HCT116 (cell line): ENCODE data around the gene PRR5L. TPM values are rescaled to one million over a fixed set of nuclear protein-coding genes. Genes with fewer than 3 reads are reported as not detected.

ENCODE experiments used
- ATAC-seq: fragments of 200-7000 bp; cut with Tn5 transposase; 2 replicates; pipeline ENCODE4 v1.9.1; 2020; ENCODE audit warnings: mild to moderate bottlenecking, moderate library complexity
- BruUV-seq: library from RNA; stranded (reverse); fragments of 400-500 nt; replicated peaks from 2 replicates; lab custom pipeline; 2021; lab: Mats Ljungman, UMichigan
- CTCF ChIA-PET: fragments of 300-600 bp; sonication (Branson Sonifier 250); formaldehyde crosslinking; loops from one replicate; lab custom pipeline; 2021; ENCODE audit warnings: antibody characterized with exemption; lab: Charles Lee
- POLR2A ChIA-PET: fragments of 300-600, 350-600 bp; sonication (Branson Sonifier 250); formaldehyde crosslinking; loops from one replicate; lab custom pipeline; 2021; ENCODE audit warnings: antibody characterized with exemption; lab: Charles Lee
- RAD21 ChIA-PET, 2 experiments: fragments of 300-600 bp; sonication (Branson Sonifier 250); formaldehyde crosslinking; loops; one replicate each; lab custom pipeline; 2023; ENCODE audit warnings: low total read pairs in 2 of 2; ENCODE audit not compliant: uncharacterized antibody in 2 of 2, unreplicated experiment in 2 of 2, low non-redundant PET in 1 of 2; lab: Charles Lee
- DNase-seq: peaks from one replicate; pipeline ENCODE4 v3.0.0-alpha.2; 2010; ENCODE audit warnings: low read depth, low spot score
- H2AFZ ChIP-seq: fragments of 200-600 bp; shearing (Covaris generic), sonication (generic); 2 replicates; pipeline ENCODE4 v1.6.1; 2017; ENCODE audit warnings: low read depth, mixed run types, mixed read lengths, antibody characterized with exemption, low read length; ENCODE audit not compliant: poor library complexity, severe bottlenecking
- H3K27ac ChIP-seq: 2 replicates; pipeline ENCODE4 v1.5.1; 2012; ENCODE audit warnings: low read depth, low read length
- H3K27me3 ChIP-seq: fragments of 200-600 bp; sonication (generic); 2 replicates; pipeline ENCODE4 v1.6.1; 2016; ENCODE audit warnings: mixed run types, low read length, mixed read lengths; ENCODE audit not compliant: insufficient read depth
- H3K36me3 ChIP-seq, 2 experiments: fragments of 200-500 bp in 1 of 2; fragments of 200-600 bp in 1 of 2; sonication (Bioruptor generic) in 1 of 2; sonication (generic) in 1 of 2; 2 replicates each; pipeline versions ENCODE4 v1.5.1 to v1.6.1; 2014 to 2016; ENCODE audit warnings: low read length in 2 of 2, inconsistent platforms in 1 of 2, mixed read lengths in 1 of 2, mixed run types in 1 of 2; ENCODE audit not compliant: insufficient read depth in 2 of 2, control insufficient read depth in 1 of 2
- H3K4me1 ChIP-seq, 2 experiments: fragments of 200-600 bp in 1 of 2; sonication (generic) in 1 of 2; 2 replicates each; pipeline versions ENCODE4 v1.5.1 to v1.6.1; 2012 to 2017; ENCODE audit warnings: low read length in 2 of 2, inconsistent platforms in 1 of 2, mild to moderate bottlenecking in 1 of 2, mixed read lengths in 1 of 2, mixed run types in 1 of 2, moderate library complexity in 1 of 2; ENCODE audit not compliant: insufficient read depth in 2 of 2, control insufficient read depth in 1 of 2
- H3K4me2 ChIP-seq: fragments of 200-600 bp; sonication (generic); 2 replicates; pipeline ENCODE4 v1.6.1; 2017; ENCODE audit warnings: mixed run types, low read length, mixed read lengths
- H3K4me3 ChIP-seq, 2 experiments: fragments of 200-600 bp in 1 of 2; sonication (generic) in 1 of 2; replicated peaks in 1 of 2; 2 replicates each; pipeline ENCODE4 v1.5.1; 2011 to 2016; ENCODE audit warnings: low read length in 2 of 2, control low read depth in 1 of 2, low read depth in 1 of 2, mild to moderate bottlenecking in 1 of 2, mixed read lengths in 1 of 2, mixed run types in 1 of 2
- H3K79me2 ChIP-seq: fragments of 200-600 bp; sonication (generic); 2 replicates; pipeline ENCODE4 v1.6.1; 2017; ENCODE audit warnings: mild to moderate bottlenecking, mixed run types, low read length, moderate library complexity, mixed read lengths; ENCODE audit not compliant: insufficient read depth
- H3K9ac ChIP-seq: fragments of 200-600 bp; sonication (generic); 2 replicates; pipeline ENCODE4 v1.6.1; 2016; ENCODE audit warnings: low read length, mixed read lengths
- H3K9me2 ChIP-seq: fragments of 200-600 bp; sonication (generic), shearing (Covaris generic); 2 replicates; pipeline ENCODE4 v1.6.1; 2017; ENCODE audit warnings: mixed run types, mild to moderate bottlenecking, moderate library complexity; ENCODE audit not compliant: insufficient read depth
- H3K9me3 ChIP-seq, 2 experiments: fragments of 200-500 bp in 1 of 2; fragments of 200-600 bp in 1 of 2; sonication (Bioruptor generic) in 1 of 2; sonication (generic) in 1 of 2; 2 replicates each; pipeline ENCODE4 v1.6.1; 2014 to 2017; ENCODE audit warnings: low read length in 2 of 2, mixed read lengths in 2 of 2, inconsistent platforms in 1 of 2, low read depth in 1 of 2, mild to moderate bottlenecking in 1 of 2, mixed run types in 1 of 2, moderate library complexity in 1 of 2; ENCODE audit not compliant: control insufficient read depth in 1 of 2, insufficient read depth in 1 of 2
- H4K20me1 ChIP-seq: fragments of 200-600 bp; sonication (generic), shearing (Covaris generic); 2 replicates; pipeline ENCODE4 v1.6.1; 2017; ENCODE audit warnings: mixed run types, mild to moderate bottlenecking, moderate library complexity; ENCODE audit not compliant: insufficient read depth
- CBX3 ChIP-seq: IDR thresholded peaks from 2 replicates; pipeline ENCODE4 v1.6.1; 2012; ENCODE audit warnings: low read depth
- CEBPB ChIP-seq: IDR thresholded peaks from 2 replicates; pipeline ENCODE4 v1.6.1; 2012; ENCODE audit warnings: low read depth
- EGR1 ChIP-seq: IDR thresholded peaks from 2 replicates; pipeline ENCODE4 v1.6.1; 2012; ENCODE audit warnings: low read depth
- ELF1 ChIP-seq: IDR thresholded peaks from 2 replicates; pipeline ENCODE4 v1.6.1; 2012; ENCODE audit warnings: low read depth, borderline replicate concordance
- EZH2 ChIP-seq: fragments of 200-600 bp; sonication (generic); IDR thresholded peaks from 2 replicates; pipeline ENCODE4 v1.6.1; 2017; ENCODE audit warnings: antibody characterized with exemption, mixed run types
- FOSL1 ChIP-seq: IDR thresholded peaks from 2 replicates; pipeline ENCODE4 v1.6.1; 2012; ENCODE audit warnings: low read depth
- JUND ChIP-seq: IDR thresholded peaks from 2 replicates; pipeline ENCODE4 v1.6.1; 2012
- POLR2A ChIP-seq: IDR thresholded peaks from 2 replicates; pipeline ENCODE4 v1.7.0; 2011; ENCODE audit warnings: borderline replicate concordance; ENCODE audit not compliant: insufficient read depth, insufficient read length; ENCODE audit errors: extremely low read depth
- POLR2AphosphoS5 ChIP-seq: IDR thresholded peaks from 2 replicates; pipeline ENCODE4 v1.6.1; 2011; ENCODE audit warnings: mild to moderate bottlenecking, low read depth, low read length, moderate library complexity
- RAD21 ChIP-seq: IDR thresholded peaks from 2 replicates; pipeline ENCODE4 v1.6.1; 2012; ENCODE audit warnings: low read depth, mild to moderate bottlenecking
- SRF ChIP-seq: IDR thresholded peaks from 2 replicates; pipeline ENCODE4 v1.6.1; 2012; ENCODE audit warnings: low read depth
- TCF7L2 ChIP-seq: IDR thresholded peaks from 2 replicates; pipeline ENCODE4 v1.7.0; 2011; ENCODE audit warnings: borderline replicate concordance, inconsistent platforms; ENCODE audit not compliant: insufficient read depth, insufficient read length; ENCODE audit errors: extremely low read depth
- ZNF274 ChIP-seq: fragments of 200-500 bp; sonication (Bioruptor generic); IDR thresholded peaks from 2 replicates; pipeline ENCODE4 v1.6.1; 2014; ENCODE audit warnings: mild to moderate bottlenecking, low read depth, low read length, inconsistent platforms
- intact Hi-C: fragments of 100-400 bp; cut with micrococcal nuclease; formaldehyde crosslinking; loops from 2 replicates; pipeline ENCODE4 v1.10.0; 2022
- total RNA-seq: library from RNA; stranded (reverse); gene quantifications from one replicate; pipeline ENCODE4 v1.2.1, GENCODE V29; 2021; ENCODE audit not compliant: unreplicated experiment

PRR5L gene
- total RNA-seq, 1 experiment from 2014 or later: 0.47 TPM

DNA sequence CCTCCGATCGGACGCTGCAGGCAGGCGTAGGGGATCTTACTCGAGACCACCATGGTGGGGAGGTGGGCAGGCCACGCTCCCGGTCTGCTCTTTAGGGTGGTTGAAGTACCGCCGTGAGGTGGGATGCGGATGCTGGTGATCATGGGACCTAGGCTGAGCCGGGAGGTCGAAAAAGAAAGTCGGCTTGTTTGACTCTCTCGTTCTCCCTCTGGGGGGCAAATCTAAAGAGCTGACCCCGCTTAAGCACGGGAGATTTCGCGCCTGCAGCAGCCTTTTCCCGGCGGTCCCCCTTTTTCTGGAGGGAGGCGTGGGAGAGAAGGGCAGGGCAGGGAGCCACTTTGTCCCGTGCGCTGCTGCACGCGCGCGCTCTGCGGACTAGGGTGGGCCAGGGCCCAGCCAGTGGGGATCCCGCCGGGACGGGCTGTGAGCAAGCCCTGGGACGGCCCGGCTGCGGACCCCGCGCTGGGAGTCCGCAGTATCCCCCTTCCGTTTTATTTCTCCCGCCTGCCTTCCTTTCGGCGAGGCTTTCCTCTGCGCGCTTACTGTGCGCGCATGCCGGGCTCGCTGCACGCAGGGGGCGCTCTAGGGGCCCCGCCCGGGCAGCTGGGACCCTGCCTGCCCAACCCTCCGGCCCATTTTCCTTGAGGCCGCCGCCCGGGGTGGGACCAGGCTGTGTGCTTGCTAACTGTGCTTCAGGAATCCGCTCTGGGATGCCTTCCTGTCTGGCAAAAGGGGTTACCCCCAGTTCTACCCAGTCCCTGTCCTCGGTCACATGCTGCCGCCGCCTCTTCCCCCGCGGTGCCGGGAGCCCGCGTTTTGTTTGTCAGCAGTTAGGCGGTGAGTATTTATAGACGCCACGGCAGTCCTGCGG is 81.0 kb downstream of the PRR5L start:
- no peak overlapping the region for H3K4me2 ChIP-seq
- TF ChIP-seq JUND (no peak), CEBPB (no peak), FOSL1 (no peak), POLR2A (no peak), TCF7L2 (no peak), SRF (no peak), RAD21 (no peak), EZH2 (no peak)
- TF ChIP-seq, all 23 proteins: peak for 0
- H3K79me2 ChIP-seq: no peaks in the 10 kb centered on the region
- ChIA-PET CTCF (no interaction called here), RAD21 (no interaction called here), POLR2A (no interaction called here)
- ATAC-seq (no peak), DNase-seq (no peak)
- H3K4me3 ChIP-seq: no peak overlapping the region
- no peak overlapping the region for H3K9ac ChIP-seq
- intact Hi-C loops: no loop called here
- H3K27ac ChIP-seq: no peak overlapping the region
- no peaks in the 10 kb centered on the region for H4K20me1 ChIP-seq
- peaks cover 21% of the 10 kb centered on the region for H3K27me3 ChIP-seq
- no peaks in the 10 kb centered on the region for H3K36me3 ChIP-seq
- H2AFZ ChIP-seq: no peak overlapping the region
- no peaks in the 10 kb centered on the region for H3K4me1 ChIP-seq
- no peaks in the 10 kb centered on the region for H3K9me2 ChIP-seq
- BruUV-seq: no TSS peak
- H3K9me3 ChIP-seq: no peaks in the 10 kb centered on the region

DNA sequence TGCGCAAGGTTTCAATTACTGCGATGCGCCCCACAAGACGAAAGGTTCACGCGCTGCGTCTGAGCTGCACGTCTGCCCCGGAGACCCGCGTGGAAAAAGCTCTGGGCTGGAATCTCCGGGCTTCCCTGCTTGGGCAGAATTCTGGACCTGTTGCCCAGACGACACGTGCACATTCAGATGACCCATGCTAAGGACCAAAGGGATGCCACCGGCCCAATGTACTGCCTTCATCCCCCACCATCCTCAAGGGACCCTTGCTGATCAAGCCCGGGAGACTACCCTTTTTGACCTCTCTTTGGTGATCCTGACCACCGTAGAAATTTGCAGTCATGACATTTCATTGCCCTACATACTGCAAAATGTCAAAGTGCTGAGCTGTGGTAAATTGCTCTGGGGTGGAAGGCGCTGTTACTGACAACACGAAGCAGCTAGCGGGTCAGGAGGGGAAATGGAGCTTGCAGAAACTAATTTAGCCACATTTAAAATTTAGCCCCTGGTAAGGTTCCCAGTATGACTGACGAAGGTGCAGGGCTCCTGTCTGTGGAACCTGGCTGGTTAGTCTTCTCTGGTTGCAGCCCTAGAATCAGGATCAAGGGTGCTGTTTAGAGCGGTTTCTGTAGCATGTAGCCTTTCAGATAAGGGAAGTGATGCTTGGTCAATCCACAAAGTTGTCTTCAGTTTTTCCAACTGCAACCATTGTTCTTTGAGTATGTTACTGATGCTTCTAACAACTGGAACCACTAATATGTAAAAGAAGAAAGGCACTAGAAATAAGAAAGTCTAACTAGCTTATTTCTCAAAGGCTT is 81.9 kb downstream of the PRR5L start:
- no peak overlapping the region for H3K4me2 ChIP-seq
- ATAC-seq (no peak), DNase-seq (no peak)
- no TSS peak for BruUV-seq
- peaks cover 17% of the 10 kb centered on the region for H3K27me3 ChIP-seq
- no peaks in the 10 kb centered on the region for H4K20me1 ChIP-seq
- H2AFZ ChIP-seq: no peak overlapping the region
- no peaks in the 10 kb centered on the region for H3K4me1 ChIP-seq
- POLR2A ChIA-PET: no interaction called here
- no peaks in the 10 kb centered on the region for H3K9me3 ChIP-seq
- no peaks in the 10 kb centered on the region for H3K9me2 ChIP-seq
- H3K9ac ChIP-seq: no peak overlapping the region
- TF ChIP-seq ELF1 (no peak), EGR1 (no peak), FOSL1 (no peak), JUND (no peak), CBX3 (no peak), POLR2AphosphoS5 (no peak), ZNF274 (no peak)
- no peak overlapping the region for H3K4me3 ChIP-seq
- no peaks in the 10 kb centered on the region for H3K79me2 ChIP-seq
- intact Hi-C loops: no loop called here
- RAD21 ChIA-PET: no interaction called here
- no peak overlapping the region for H3K27ac ChIP-seq
- CTCF ChIA-PET: no interaction called here
- no peaks in the 10 kb centered on the region for H3K36me3 ChIP-seq
